GM19025 (cell line): ENCODE measurements around the gene ADM2.
"Not testable (repeated sequence)": the region's sequence is repeated elsewhere in the genome, so short reads cannot be mapped to it uniquely, and the experiment has no call there.

Source experiments
- ATAC-seq: cut with Tn5 transposase; IDR thresholded peaks from one replicate; pipeline ENCODE4 v1.9.1; 2021; ENCODE audit warnings: mild to moderate bottlenecking, low read depth, moderate library complexity; ENCODE audit not compliant: unreplicated experiment

ADM2 gene

GRCh38 chr22:50504369-50505211 is 23.2 kb downstream of the ADM2 start:
- ATAC-seq, result no peak

GRCh38 chr22:50505276-50505775 is 24.0 kb downstream of the ADM2 start:
- ATAC-seq, result no peak

GRCh38 chr22:50505776-50506610 is 24.6 kb downstream of the ADM2 start:
- ATAC-seq, result no peak

GRCh38 chr22:50506611-50507420 is 25.5 kb downstream of the ADM2 start:
- ATAC-seq, result no peak

GRCh38 chr22:50507421-50507990 is 26.2 kb downstream of the ADM2 start, which contains the start of gene LMF2:
TSS of gene LMF2 (minus strand) at chr22:50507702. CDS start at chr22:50507675, 27 bp downstream.
- peak; percentile 59 for ATAC-seq

- peak; percentile 69 for ATAC-seq
Observed at GRCh38 chr22:50507991-50508884, 26.9 kb downstream of the ADM2 start, which contains the start of gene NCAPH2. TSS of gene NCAPH2 (plus strand) at chr22:50508224. CDS start at chr22:50508338, 114 bp downstream.

- ATAC-seq, result no peak
Observed at GRCh38 chr22:50508897-50509296, 27.6 kb downstream of the ADM2 start.

- ATAC-seq, result no peak
Observed at GRCh38 chr22:50513175-50513574, 31.8 kb downstream of the ADM2 start.

- no peak for ATAC-seq
Observed at GRCh38 chr22:50516068-50516467, 34.7 kb downstream of the ADM2 start.

- ATAC-seq, result no peak
Observed at GRCh38 chr22:50516891-50517290, 35.5 kb downstream of the ADM2 start.

- no peak for ATAC-seq
Observed at GRCh38 chr22:50517495-50518260, 36.3 kb downstream of the ADM2 start.

GRCh38 chr22:50518606-50519005 is 37.3 kb downstream of the ADM2 start:
- ATAC-seq, result no peak

GRCh38 chr22:50519151-50519550 is 37.8 kb downstream of the ADM2 start:
- ATAC-seq, result no peak

- ATAC-seq, result not testable (repeated sequence)
Observed at GRCh38 chr22:50520184-50520583, 38.8 kb downstream of the ADM2 start.

GRCh38 chr22:50520826-50521453 is 39.6 kb downstream of the ADM2 start:
- no peak for ATAC-seq

- ATAC-seq, result no peak
Observed at GRCh38 chr22:50521710-50522109, 40.4 kb downstream of the ADM2 start.

GRCh38 chr22:50522208-50522805 is 41.0 kb downstream of the ADM2 start:
- ATAC-seq, result no peak
